Measurements from ENCODE around the gene HAO2.

HAO2 gene

DNA sequence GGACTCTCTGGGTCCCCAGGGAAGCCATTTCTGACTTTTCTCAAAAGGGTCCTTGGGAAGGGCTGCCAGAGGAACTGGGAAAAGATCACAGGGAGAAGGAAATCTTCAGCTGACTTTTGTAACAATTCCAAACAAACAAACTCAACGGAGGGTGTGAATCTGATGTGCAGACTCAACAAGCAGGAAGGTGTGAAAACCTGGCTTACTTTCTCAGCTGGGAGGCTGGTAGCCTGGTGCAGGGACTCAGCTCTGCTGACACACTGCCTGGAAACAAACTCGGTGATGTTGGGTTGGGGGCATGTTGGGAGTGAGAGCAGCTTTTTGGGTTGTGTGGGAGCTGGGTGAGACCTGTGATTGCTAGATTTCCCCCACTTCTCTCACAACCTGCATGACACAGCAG lies 36.2 kb downstream of the HAO2 start:
- no peaks in the 10 kb centered on the region for H3K4me1 ChIP-seq
- H3K27me3 ChIP-seq, result no peaks in the 10 kb centered on the region
- H3K27ac ChIP-seq, result no peak overlapping the region

DNA sequence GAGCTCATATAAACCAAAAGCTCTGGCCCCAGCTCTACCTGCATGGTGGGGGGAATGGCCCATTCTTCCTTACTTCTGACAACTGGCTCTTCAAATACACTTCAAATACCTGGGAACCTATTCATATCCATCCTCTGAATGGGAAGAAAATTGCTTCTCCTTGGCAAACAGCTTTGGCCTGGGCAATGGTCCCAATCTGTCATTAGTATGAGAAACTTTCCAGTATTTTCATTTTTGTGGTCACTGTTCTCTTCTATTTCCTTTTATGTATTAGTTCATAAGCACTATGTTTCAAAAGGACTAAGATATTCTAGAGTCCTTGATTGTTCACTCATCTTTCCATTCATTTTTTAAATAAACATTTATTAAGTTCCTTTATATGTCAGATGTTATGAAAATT lies 41.1 kb downstream of the HAO2 start:
- Histone ChIP-seq H3K4me3 (no peak overlapping the region), H3K4me1 (peaks cover 0 to 10% (median 0%) of the 10 kb centered on the region in 10 experiments; a peak in 2 of 20 replicates), H3K36me3 (no peaks in the 10 kb centered on the region), H3K9me3 (replicated peaks in 1 of 11) (peaks cover 9 to 24% (median 15%) of the 10 kb centered on the region in 11 experiments; a peak in 19 of 22 replicates), H3K27ac (no peak overlapping the region), H3K4me2 (no peak overlapping the region), H3K9ac (no peak overlapping the region), H4K20me1 (no peaks in the 10 kb centered on the region), H3K27me3 (no peaks in the 10 kb centered on the region)
- TF ChIP-seq Cebpa-rat (IDR thresholded peaks at IDR 0.05), result no peak

More for the DNA sequence above, 36.2 kb downstream of the HAO2 start:
- TF ChIP-seq Cebpa-rat (IDR thresholded peaks at IDR 0.05), result no peak
- Histone ChIP-seq H3K9ac (no peak overlapping the region), H4K20me1 (no peaks in the 10 kb centered on the region), H3K4me3 (no peak overlapping the region), H3K9me3 (replicated peaks in 1 of 11) (peaks cover 9 to 27% (median 20%) of the 10 kb centered on the region in 11 experiments; a peak in 19 of 22 replicates), H3K4me2 (no peak overlapping the region), H3K36me3 (no peaks in the 10 kb centered on the region)

DNA sequence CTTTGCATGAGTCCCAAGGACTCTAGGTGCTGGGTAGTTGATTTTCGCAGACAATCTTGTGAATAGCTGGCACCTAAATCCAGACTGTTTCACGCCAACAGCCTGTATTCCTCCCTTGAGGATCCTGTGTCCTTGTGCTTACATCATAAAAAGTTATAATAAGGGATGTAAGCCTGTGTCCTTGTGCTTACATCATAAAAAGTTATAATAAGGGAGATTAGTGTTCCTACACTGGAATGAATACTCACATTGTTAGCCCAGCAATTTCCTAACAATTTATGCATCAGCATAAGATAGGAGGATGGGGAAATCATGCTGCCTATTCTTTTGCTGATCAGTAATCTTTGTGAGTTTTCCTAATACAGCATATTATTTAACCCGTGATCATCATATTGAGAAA lies 42.4 kb downstream of the HAO2 start:
- no peaks in the 10 kb centered on the region for H4K20me1 ChIP-seq
- H3K27me3 ChIP-seq, result no peaks in the 10 kb centered on the region
- H3K27ac ChIP-seq, result no peak overlapping the region
- H3K36me3 ChIP-seq, result no peaks in the 10 kb centered on the region
- H3K9ac ChIP-seq, result no peak overlapping the region
- no peak overlapping the region for H3K4me3 ChIP-seq
- H3K4me1 ChIP-seq, result peaks cover 0 to 10% (median 0%) of the 10 kb centered on the region in 10 experiments; a peak in 2 of 20 replicates
- H3K9me3 ChIP-seq (replicated peaks in 1 of 11), result peaks cover 5 to 16% (median 11%) of the 10 kb centered on the region in 11 experiments; a peak in 18 of 22 replicates
- TF ChIP-seq Cebpa-rat (IDR thresholded peaks at IDR 0.05), result no peak
- no peak overlapping the region for H3K4me2 ChIP-seq

DNA sequence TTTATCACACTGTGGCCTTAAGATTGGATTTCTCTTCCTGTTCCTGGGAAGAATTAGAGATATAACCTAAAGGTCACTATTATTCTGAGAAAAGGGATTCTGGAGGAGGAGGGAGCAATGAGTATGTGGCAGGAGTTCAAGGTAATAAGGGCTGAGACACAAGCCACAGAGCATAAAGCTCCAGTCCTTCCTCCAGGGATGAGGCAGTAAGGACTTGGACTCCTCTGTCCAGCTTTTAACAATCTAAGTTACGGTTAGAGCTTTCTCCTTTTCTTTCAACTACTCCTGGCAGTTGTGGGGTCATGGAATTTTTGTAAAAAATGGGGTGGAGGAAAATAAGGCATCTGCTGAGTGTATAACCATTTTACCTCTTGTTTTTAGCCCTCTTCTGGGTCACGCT lies 46.4 kb downstream of the HAO2 start, which contains the start of gene HSD3B2:
HSD3B2 (plus strand) TSS at position 201 of the 400 bp plus-strand sequence. CDS start 270 bp downstream, outside the sequence.
- Histone ChIP-seq H3K27me3 (no peaks in the 10 kb centered on the region), H3K4me2 (no peak within 1 kb of the TSS), H3K9ac (no peak within 1 kb of the TSS), H3K9me3 (replicated peaks in 1 of 11) (no peaks in the 10 kb centered on the region), H4K20me1 (no peaks in the 10 kb centered on the region), H3K27ac (no peak within 1 kb of the TSS), H3K4me3 (no peak within 1 kb of the TSS), H3K36me3 (no peaks in the 10 kb centered on the region), H3K4me1 (peaks cover 0 to 10% (median 0%) of the 10 kb centered on the region in 10 experiments; a peak in 2 of 20 replicates)
- TF ChIP-seq Cebpa-rat (IDR thresholded peaks at IDR 0.05), result no peak

DNA sequence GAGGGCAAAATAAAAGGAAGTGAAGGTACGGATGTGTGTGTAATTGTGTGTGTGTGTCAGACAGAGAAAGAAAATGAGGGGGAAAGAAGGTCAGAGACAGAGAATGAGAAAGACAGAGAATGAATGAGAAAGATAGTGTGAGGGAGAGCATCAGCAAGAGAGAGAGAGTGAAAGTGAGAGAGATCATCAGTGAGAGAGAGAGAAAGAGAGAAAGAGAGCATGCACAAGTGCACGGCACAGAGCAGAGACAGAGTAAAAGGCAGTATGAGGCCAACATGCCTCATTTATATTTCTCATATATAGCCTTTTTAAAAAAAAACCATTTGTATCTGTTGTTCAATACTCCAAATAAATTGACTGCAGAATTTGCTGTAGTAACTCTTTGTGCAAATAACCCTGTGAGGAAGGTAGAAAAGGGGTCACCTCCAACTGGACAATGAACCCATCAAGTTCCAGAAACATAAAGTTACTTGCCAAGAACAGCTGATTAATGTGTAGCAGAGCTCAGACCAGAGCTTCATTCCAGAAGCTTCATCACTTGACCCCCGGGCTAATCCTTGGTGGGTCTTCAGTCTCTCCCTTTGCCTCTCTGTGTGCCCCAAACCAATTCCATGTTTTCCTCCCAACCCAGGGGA lies 47.5 kb downstream of the HAO2 start:
- TF ChIP-seq Cebpa-rat (IDR thresholded peaks at IDR 0.05), result no peak
- H3K4me2 ChIP-seq, result no peak overlapping the region
- H3K36me3 ChIP-seq, result no peaks in the 10 kb centered on the region
- no peak overlapping the region for H3K27ac ChIP-seq
- peaks cover 0 to 10% (median 0%) of the 10 kb centered on the region in 10 experiments; a peak in 2 of 20 replicates for H3K4me1 ChIP-seq
- no peaks in the 10 kb centered on the region for H4K20me1 ChIP-seq
- H3K9ac ChIP-seq, result no peak overlapping the region
- no peak overlapping the region for H3K4me3 ChIP-seq
- no peaks in the 10 kb centered on the region for H3K9me3 ChIP-seq (replicated peaks in 1 of 11)
- H3K27me3 ChIP-seq, result no peaks in the 10 kb centered on the region

DNA sequence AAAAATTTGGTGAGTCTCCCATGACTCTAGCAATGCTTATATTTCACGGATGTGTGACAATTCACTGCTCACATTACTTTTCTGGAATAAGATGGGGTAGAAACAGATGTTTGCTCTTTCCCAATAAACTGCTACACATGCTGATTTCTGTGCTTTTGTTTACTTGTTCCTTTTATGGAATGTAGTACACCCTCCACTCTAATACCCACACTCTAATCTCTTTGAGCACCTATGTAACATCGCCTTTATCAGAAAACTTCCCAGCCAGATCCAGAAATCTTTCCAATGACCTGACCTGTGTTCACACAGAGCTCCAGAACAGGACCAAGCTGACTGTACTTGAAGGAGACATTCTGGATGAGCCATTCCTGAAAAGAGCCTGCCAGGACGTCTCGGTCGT lies 50.5 kb downstream of the HAO2 start:
- Histone ChIP-seq H3K9me3 (replicated peaks in 1 of 11) (no peaks in the 10 kb centered on the region), H3K4me2 (no peak overlapping the region), H3K4me3 (no peak overlapping the region), H3K9ac (no peak overlapping the region), H4K20me1 (no peaks in the 10 kb centered on the region), H3K36me3 (no peaks in the 10 kb centered on the region), H3K27ac (no peak overlapping the region), H3K27me3 (no peaks in the 10 kb centered on the region), H3K4me1 (no peaks in the 10 kb centered on the region)
- no peak for TF ChIP-seq Cebpa-rat (IDR thresholded peaks at IDR 0.05)

DNA sequence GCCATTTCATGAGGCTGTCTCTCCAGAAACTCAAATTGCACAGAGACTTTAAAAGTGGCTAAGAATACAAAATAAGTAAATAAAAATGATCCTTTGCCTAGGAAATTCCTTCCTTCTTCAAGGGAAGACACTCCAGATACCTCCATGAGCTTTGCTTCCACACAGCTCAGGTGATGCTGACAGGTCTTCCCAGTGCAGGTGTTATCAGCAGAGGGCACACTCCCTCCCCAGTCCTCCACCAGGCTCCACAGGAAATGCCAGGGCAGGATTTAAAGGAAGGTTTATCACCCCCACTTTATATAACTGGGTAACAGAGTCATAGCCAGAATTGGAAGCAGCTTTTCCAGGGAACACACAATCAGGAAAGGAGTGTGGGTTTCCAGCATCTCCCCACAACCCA lies 52.1 kb downstream of the HAO2 start:
- Histone ChIP-seq H3K9ac (no peak overlapping the region), H3K27ac (no peak overlapping the region), H3K9me3 (replicated peaks in 1 of 11) (no peaks in the 10 kb centered on the region), H3K4me1 (no peaks in the 10 kb centered on the region), H3K4me2 (no peak overlapping the region), H3K36me3 (no peaks in the 10 kb centered on the region), H3K4me3 (no peak overlapping the region), H4K20me1 (no peaks in the 10 kb centered on the region), H3K27me3 (no peaks in the 10 kb centered on the region)
- no peak for TF ChIP-seq Cebpa-rat (IDR thresholded peaks at IDR 0.05)

DNA sequence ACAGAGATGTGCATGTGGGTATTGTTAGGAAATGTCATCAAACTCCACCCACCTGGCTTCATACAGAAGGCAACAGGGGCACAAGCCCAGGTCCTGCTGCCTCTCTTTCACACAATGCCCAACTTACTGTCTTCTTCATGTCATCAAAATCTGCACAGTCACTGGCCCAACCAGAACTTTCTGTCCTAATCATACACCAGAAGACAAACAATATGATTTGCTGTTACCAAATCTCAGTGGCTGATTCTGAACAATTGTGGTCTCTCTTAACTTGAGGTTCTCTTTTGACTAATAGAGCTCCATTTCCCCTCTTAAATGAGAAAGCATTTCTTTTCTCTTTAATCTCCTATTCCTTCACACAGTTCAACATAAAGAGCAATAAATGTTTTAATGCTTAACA lies 54.0 kb downstream of the HAO2 start:
- no peaks in the 10 kb centered on the region for H3K36me3 ChIP-seq
- H3K27ac ChIP-seq, result no peak overlapping the region
- H3K9me3 ChIP-seq (replicated peaks in 1 of 11), result no peaks in the 10 kb centered on the region
- TF ChIP-seq Cebpa-rat (IDR thresholded peaks at IDR 0.05), result no peak
- no peaks in the 10 kb centered on the region for H3K27me3 ChIP-seq
- H3K9ac ChIP-seq, result no peak overlapping the region
- no peak overlapping the region for H3K4me3 ChIP-seq
- H4K20me1 ChIP-seq, result no peaks in the 10 kb centered on the region
- no peak overlapping the region for H3K4me2 ChIP-seq
- no peaks in the 10 kb centered on the region for H3K4me1 ChIP-seq

DNA sequence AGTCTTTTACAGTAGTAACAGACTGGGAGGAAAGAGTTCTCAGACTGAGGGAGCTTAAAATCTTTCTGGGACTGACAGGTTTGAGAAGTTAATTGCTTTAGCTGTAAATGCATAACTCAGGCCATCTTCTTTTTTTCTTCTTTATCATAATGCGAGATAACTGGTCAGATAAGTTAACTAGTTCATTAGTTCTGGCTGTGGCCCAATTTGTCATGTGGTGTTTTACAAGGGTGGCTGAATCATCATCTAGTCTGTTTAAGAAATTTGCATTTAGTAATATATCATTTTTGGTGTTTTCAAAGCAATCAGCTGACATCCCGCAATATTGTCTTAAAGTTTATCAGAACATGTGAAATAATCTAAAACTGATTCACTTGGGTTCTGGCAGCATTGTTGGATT lies 60.4 kb downstream of the HAO2 start:
- no peak for TF ChIP-seq Cebpa-rat (IDR thresholded peaks at IDR 0.05)
- Histone ChIP-seq H3K4me2 (no peak overlapping the region), H3K27me3 (no peaks in the 10 kb centered on the region), H3K4me3 (no peak overlapping the region), H3K27ac (no peak overlapping the region), H3K4me1 (no peaks in the 10 kb centered on the region), H3K9me3 (replicated peaks in 1 of 11) (no peaks in the 10 kb centered on the region), H3K36me3 (no peaks in the 10 kb centered on the region), H4K20me1 (no peaks in the 10 kb centered on the region), H3K9ac (no peak overlapping the region)

DNA sequence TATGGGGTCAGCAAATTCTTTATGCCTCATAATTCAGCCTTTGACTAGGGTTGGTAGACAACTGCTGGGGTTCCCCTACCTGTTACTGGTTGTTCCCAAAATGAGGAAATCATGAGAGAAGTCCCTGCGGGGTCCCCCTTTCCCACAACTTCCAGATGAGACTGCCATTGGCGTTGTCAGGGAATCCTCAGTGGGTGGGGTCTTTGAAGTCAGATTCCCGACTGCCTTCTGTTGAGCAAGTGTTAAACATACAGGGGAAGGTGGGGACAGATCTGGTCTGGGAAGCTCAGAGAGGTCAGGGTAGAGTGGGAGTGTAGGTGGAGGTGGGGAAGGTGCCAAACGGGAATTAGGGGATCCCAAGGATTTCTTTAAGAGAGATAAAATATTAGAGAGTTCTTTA lies 61.1 kb downstream of the HAO2 start:
- Histone ChIP-seq H3K4me1 (no peaks in the 10 kb centered on the region), H3K9ac (no peak overlapping the region), H3K27me3 (no peaks in the 10 kb centered on the region), H3K9me3 (replicated peaks in 1 of 11) (no peaks in the 10 kb centered on the region), H3K36me3 (no peaks in the 10 kb centered on the region), H3K4me3 (no peak overlapping the region), H4K20me1 (no peaks in the 10 kb centered on the region), H3K27ac (no peak overlapping the region), H3K4me2 (no peak overlapping the region)
- TF ChIP-seq Cebpa-rat (IDR thresholded peaks at IDR 0.05), result no peak

All from BLaER1 treated with 17β-estradiol and CSF1 and Interleukin-3, amounts not matched to agents 10 nM and 100 nM (cell line).